HG03280 (cell line): Measurements from ENCODE around the gene SMIM27.
A peak's percentile ranks its signal among the peaks of the same experiment; 100 is the strongest.

ENCODE experiments used
- ATAC-seq: cut with Tn5 transposase; IDR thresholded peaks from one replicate; pipeline ENCODE4 v1.9.1; 2021; ENCODE audit warnings: mild to moderate bottlenecking, moderate library complexity; ENCODE audit not compliant: unreplicated experiment

SMIM27 gene

GRCh38 chr9:32554107-32554506 is 2.0 kb downstream of the SMIM27 start:
- no peak for ATAC-seq

- ATAC-seq: no peak
Measured at GRCh38 chr9:32554591-32554990, 2.5 kb downstream of the SMIM27 start.

- ATAC-seq: no peak
Measured at GRCh38 chr9:32558408-32558934, 6.3 kb downstream of the SMIM27 start.

- no peak for ATAC-seq
Measured at GRCh38 chr9:32565967-32566366, 13.8 kb downstream of the SMIM27 start.

GRCh38 chr9:32566770-32567169 is 14.6 kb downstream of the SMIM27 start:
- ATAC-seq: no peak

GRCh38 chr9:32570262-32570661 is 18.1 kb downstream of the SMIM27 start:
- ATAC-seq: no peak

GRCh38 chr9:32571969-32572899 is 20.1 kb downstream of the SMIM27 start:
- peak; percentile 88 for ATAC-seq

GRCh38 chr9:32572900-32573523 is 20.9 kb downstream of the SMIM27 start, which contains the start of gene NDUFB6:
NDUFB6 (minus strand) TSS chr9:32573159; CDS start chr9:32573060, 99 bp downstream.
- peak; percentile 82 for ATAC-seq

GRCh38 chr9:32573821-32574220 is 21.7 kb downstream of the SMIM27 start:
- ATAC-seq: no peak

- ATAC-seq: no peak
Measured at GRCh38 chr9:32574858-32575257, 22.7 kb downstream of the SMIM27 start.

- no peak for ATAC-seq
Measured at GRCh38 chr9:32577316-32577715, 25.2 kb downstream of the SMIM27 start.

- ATAC-seq: no peak
Measured at GRCh38 chr9:32578976-32579375, 26.8 kb downstream of the SMIM27 start.

- ATAC-seq: peak; percentile 44
Measured at GRCh38 chr9:32579706-32580331, 27.7 kb downstream of the SMIM27 start.

- no peak for ATAC-seq
Measured at GRCh38 chr9:32580631-32581300, 28.6 kb downstream of the SMIM27 start.

GRCh38 chr9:32581512-32582143 is 29.5 kb downstream of the SMIM27 start:
- peak; percentile 43 for ATAC-seq

GRCh38 chr9:32584784-32585183 is 32.7 kb downstream of the SMIM27 start:
- no peak for ATAC-seq

- no peak for ATAC-seq
Measured at GRCh38 chr9:32587901-32588300, 35.8 kb downstream of the SMIM27 start.

GRCh38 chr9:32589083-32589723 is 37.1 kb downstream of the SMIM27 start:
- no peak for ATAC-seq

- ATAC-seq: no peak
Measured at GRCh38 chr9:32590476-32590875, 38.3 kb downstream of the SMIM27 start.

GRCh38 chr9:32590898-32591297 is 38.8 kb downstream of the SMIM27 start:
- ATAC-seq: no peak
